ENCODE measurements around the gene CDC42SE1. TPM values are rescaled to one million over a fixed set of nuclear protein-coding genes. Genes with fewer than 3 reads are reported as not detected.
A peak's percentile ranks its signal among the peaks of the same experiment; 100 is the strongest.

The CDC42SE1 gene
- total RNA-seq, 1 donor from 2014 or later = 114 TPM

DNA sequence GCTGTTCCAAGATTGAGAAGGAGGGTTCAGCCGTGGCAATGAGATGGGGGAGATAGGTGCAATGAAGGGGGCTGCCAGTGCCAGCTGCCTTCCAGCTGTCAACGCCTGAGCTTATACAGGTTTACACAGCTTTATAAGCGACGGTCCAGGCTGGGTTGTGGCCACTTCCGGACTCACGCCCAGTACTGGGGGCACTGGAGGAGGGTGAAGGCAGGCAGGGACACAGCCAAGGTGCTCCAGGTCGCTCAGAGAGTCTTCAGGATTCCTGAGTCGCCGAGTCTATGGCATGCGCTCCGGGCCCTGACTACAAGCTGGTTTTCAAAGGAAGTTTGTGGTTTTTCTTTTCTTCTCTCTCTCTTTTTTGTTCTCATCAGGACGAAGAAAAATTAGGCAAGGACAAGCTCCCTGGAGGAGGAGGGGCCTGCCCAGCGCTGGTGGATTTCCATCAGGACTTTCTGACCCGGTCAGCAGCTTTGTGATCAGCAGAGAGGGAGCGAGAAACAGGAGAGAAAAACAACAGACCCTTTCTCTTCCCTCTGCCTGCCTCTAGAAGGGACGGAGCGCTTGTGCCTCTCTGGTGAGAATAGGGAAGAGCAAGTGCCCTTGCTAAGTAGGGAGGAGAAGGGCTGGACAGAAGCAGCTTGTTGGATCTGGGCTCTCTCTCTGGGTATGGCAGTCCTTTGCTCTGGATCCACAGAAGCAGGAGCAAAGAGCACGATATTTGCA lies 52.9 kb downstream of the CDC42SE1 start, which contains the start of gene MINDY1:
TSS of gene MINDY1 (minus strand) at position 576 of the 726 bp plus-strand sequence. CDS start 4,285 bp downstream, outside the sequence.
- ATAC-seq (peak; percentile 68 to 70), DNase-seq (peak; percentile 73)
- Histone ChIP-seq H3K36me3 (peaks cover 10% of the 10 kb centered on the region), H3K27ac (peak within 1 kb of the TSS; percentile 91), H3K4me3 (peak within 1 kb of the TSS; percentile 78), H3K4me1 (peaks cover 79% of the 10 kb centered on the region), H3K27me3 (ENCODE audit: low read depth) (no peaks in the 10 kb centered on the region), H3K9me3 (no peaks in the 10 kb centered on the region)
- TF ChIP-seq, protein P1, sequence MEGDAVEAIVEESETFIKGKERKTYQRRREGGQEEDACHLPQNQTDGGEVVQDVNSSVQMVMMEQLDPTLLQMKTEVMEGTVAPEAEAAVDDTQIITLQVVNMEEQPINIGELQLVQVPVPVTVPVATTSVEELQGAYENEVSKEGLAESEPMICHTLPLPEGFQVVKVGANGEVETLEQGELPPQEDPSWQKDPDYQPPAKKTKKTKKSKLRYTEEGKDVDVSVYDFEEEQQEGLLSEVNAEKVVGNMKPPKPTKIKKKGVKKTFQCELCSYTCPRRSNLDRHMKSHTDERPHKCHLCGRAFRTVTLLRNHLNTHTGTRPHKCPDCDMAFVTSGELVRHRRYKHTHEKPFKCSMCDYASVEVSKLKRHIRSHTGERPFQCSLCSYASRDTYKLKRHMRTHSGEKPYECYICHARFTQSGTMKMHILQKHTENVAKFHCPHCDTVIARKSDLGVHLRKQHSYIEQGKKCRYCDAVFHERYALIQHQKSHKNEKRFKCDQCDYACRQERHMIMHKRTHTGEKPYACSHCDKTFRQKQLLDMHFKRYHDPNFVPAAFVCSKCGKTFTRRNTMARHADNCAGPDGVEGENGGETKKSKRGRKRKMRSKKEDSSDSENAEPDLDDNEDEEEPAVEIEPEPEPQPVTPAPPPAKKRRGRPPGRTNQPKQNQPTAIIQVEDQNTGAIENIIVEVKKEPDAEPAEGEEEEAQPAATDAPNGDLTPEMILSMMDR (IDR thresholded peaks at IDR 0.05) = peak; percentile 55
- intact Hi-C loops (cut with DNase I) = no loop called here

GRCh38 chr1:151005729-151006319 lies 53.6 kb downstream of the CDC42SE1 start:
- Histone ChIP-seq H3K27me3 (ENCODE audit: low read depth) (no peaks in the 10 kb centered on the region), H3K4me1 (peaks cover 76% of the 10 kb centered on the region), H3K4me3 (peak overlapping the region; percentile 78), H3K27ac (peak overlapping the region; percentile 91), H3K36me3 (peaks cover 16% of the 10 kb centered on the region), H3K9me3 (no peaks in the 10 kb centered on the region)
- intact Hi-C loops (cut with DNase I) = no loop called here
- DNase-seq = no peak
- TF ChIP-seq, protein P1 (IDR thresholded peaks at IDR 0.05) = no peak
- no peak for ATAC-seq

DNA sequence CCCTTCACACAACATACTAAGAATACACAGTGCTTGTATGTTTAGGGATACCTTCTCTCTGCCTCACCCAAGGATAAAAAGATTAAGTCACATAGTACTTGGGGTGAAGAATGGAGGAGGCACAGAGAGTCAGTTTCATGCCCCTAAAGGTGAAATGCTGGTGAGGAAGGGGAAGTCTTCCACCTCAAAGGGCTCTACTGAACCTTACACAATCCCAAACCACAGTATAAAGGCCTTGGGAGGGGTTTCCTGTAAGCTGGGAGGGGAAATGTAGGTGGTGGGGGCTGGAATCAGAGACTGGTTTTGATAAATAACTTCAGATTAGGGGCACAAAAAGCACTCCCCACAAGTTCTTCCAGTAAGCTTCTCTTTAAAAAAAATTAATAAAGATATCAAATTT lies 56.2 kb downstream of the CDC42SE1 start:
- Histone ChIP-seq H3K9me3 (no peaks in the 10 kb centered on the region), H3K4me3 (peak overlapping the region; percentile 78), H3K27me3 (ENCODE audit: low read depth) (no peaks in the 10 kb centered on the region), H3K4me1 (peaks cover 58% of the 10 kb centered on the region), H3K36me3 (peaks cover 43% of the 10 kb centered on the region), H3K27ac (peak overlapping the region; percentile 39)
- TF ChIP-seq, protein P1 (IDR thresholded peaks at IDR 0.05) = no peak
- intact Hi-C loops (cut with DNase I) = no loop called here
- DNase-seq (no peak), ATAC-seq (no peak)

DNA sequence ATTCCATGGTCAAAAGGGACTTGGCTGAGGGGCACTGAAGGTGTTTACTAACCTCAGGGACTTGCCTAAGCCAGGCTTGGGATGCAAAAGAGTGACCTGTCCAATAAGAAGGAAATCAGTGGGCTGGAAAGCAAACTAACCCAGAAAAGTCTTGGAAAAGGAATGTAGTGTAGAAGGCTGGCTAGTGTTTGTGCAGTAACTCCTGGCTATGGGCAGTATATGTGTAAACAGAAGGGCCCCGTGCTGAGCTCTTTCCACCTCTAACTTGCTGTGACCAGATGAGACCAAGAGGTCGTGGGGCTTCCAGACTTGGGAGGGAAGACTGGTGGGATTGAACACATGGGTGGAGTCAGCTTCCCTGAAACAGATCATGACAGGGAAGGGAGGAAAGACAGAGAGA lies 56.8 kb downstream of the CDC42SE1 start:
- ATAC-seq (no peak), DNase-seq (no peak)
- Histone ChIP-seq H3K4me1 (peaks cover 54% of the 10 kb centered on the region), H3K9me3 (no peaks in the 10 kb centered on the region), H3K4me3 (peak overlapping the region; percentile 78), H3K27ac (peak overlapping the region; percentile 39), H3K27me3 (ENCODE audit: low read depth) (no peaks in the 10 kb centered on the region), H3K36me3 (peaks cover 49% of the 10 kb centered on the region)
- TF ChIP-seq, protein P1 (IDR thresholded peaks at IDR 0.05) = no peak
- intact Hi-C loops (cut with DNase I) = no loop called here

GRCh38 chr1:151002051-151002450 lies 57.4 kb downstream of the CDC42SE1 start:
- TF ChIP-seq, protein P1 (IDR thresholded peaks at IDR 0.05) = no peak
- ATAC-seq = no peak
- Histone ChIP-seq H3K27me3 (ENCODE audit: low read depth) (no peaks in the 10 kb centered on the region), H3K9me3 (no peaks in the 10 kb centered on the region), H3K36me3 (peaks cover 54% of the 10 kb centered on the region), H3K27ac (peak overlapping the region; percentile 39), H3K4me1 (peaks cover 48% of the 10 kb centered on the region), H3K4me3 (no peak overlapping the region)
- intact Hi-C loops (cut with DNase I) = no loop called here
- no peak for DNase-seq

Data from lower lobe of right lung (tissue), 2 donors.